CD14-positive monocyte (primary cell): Measurements from ENCODE around the gene SYT8. TPM values are rescaled to one million over a fixed set of nuclear protein-coding genes. Genes with fewer than 3 reads are reported as not detected.

Experiments
- DNase-seq, 3 donors: peaks; one replicate each; pipeline ENCODE4 v3.0.0-alpha.2; 2011 to 2022
- H2AFZ ChIP-seq: 2 replicates; pipeline ENCODE4 v1.6.0; 2012; ENCODE audit warnings: mild to moderate bottlenecking, low read depth, low read length, inconsistent platforms; ENCODE audit not compliant: insufficient read depth, poor library complexity, severe bottlenecking
- H3K27ac ChIP-seq, 2 donors: 1 replicate in 1 of 2; 2 replicates in 1 of 2; pipeline ENCODE4 v1.5.1; 2012 to 2013; ENCODE audit warnings: low read length in 2 of 2, control low read depth in 1 of 2, inconsistent platforms in 1 of 2, low read depth in 1 of 2, mild to moderate bottlenecking in 1 of 2
- H3K27me3 ChIP-seq, 2 donors: one replicate each; pipeline versions ENCODE4 v1.6.0 to v1.6.1; 2011 to 2013; ENCODE audit warnings: low read length in 2 of 2; ENCODE audit not compliant: control insufficient read depth in 2 of 2, insufficient read depth in 2 of 2
- H3K36me3 ChIP-seq, 2 donors: replicated peaks in 1 of 2; 1 replicate in 1 of 2; 2 replicates in 1 of 2; pipeline versions ENCODE4 v1.5.1 to v1.6.1; 2012 to 2013; ENCODE audit warnings: low read length in 2 of 2, control low read depth in 1 of 2, inconsistent platforms in 1 of 2, mild to moderate bottlenecking in 1 of 2; ENCODE audit not compliant: insufficient read depth in 2 of 2, control insufficient read depth in 1 of 2
- H3K4me1 ChIP-seq, 2 donors: 1 replicate in 1 of 2; 2 replicates in 1 of 2; pipeline versions ENCODE4 v1.5.1 to v1.6.1; 2012 to 2013; ENCODE audit warnings: low read length in 2 of 2, control low read depth in 1 of 2, inconsistent platforms in 1 of 2, mild to moderate bottlenecking in 1 of 2, moderate library complexity in 1 of 2; ENCODE audit not compliant: insufficient read depth in 2 of 2, control insufficient read depth in 1 of 2
- H3K4me2 ChIP-seq: replicated peaks from 2 replicates; pipeline ENCODE3; 2012; ENCODE audit warnings: low read length, moderate library complexity, mild to moderate bottlenecking; ENCODE audit not compliant: poor library complexity, severe bottlenecking; ENCODE audit errors: extremely low read depth
- H3K4me3 ChIP-seq, 3 experiments: fragments of 200-600 bp in 1 of 3; sonication (generic) in 1 of 3; replicated peaks in 1 of 3; 1 replicate in 2 of 3; 2 replicates in 1 of 3; pipeline ENCODE4 v1.5.1; 2011 to 2013; ENCODE audit warnings: low read length in 3 of 3, mild to moderate bottlenecking in 3 of 3, control low read depth in 2 of 3, low read depth in 2 of 3, inconsistent platforms in 1 of 3, moderate library complexity in 1 of 3
- H3K79me2 ChIP-seq: 2 replicates; pipeline ENCODE4 v1.6.0; 2012; ENCODE audit warnings: mild to moderate bottlenecking, control low read depth, inconsistent platforms, low read length, moderate library complexity; ENCODE audit not compliant: insufficient read depth
- H3K9ac ChIP-seq: 2 replicates; pipeline ENCODE4 v1.6.0; 2017; ENCODE audit warnings: low read length, mild to moderate bottlenecking; ENCODE audit not compliant: insufficient read depth, poor library complexity, severe bottlenecking
- H3K9me3 ChIP-seq, 2 donors: replicated peaks in 1 of 2; 1 replicate in 1 of 2; 2 replicates in 1 of 2; pipeline versions ENCODE4 v1.5.1 to v1.6.1; 2012 to 2013; ENCODE audit warnings: low read length in 2 of 2, control low read depth in 1 of 2; ENCODE audit not compliant: control insufficient read depth in 1 of 2, insufficient read depth in 1 of 2
- H4K20me1 ChIP-seq: 2 replicates; pipeline ENCODE4 v1.6.0; 2012; ENCODE audit warnings: mild to moderate bottlenecking, low read length, control low read depth, moderate library complexity; ENCODE audit not compliant: insufficient read depth
- H3K27ac Mint-ChIP-seq, 7 donors: one replicate each; pipeline ENCODE4 v1.8.0; 2020; ENCODE audit warnings: mild to moderate bottlenecking in 7 of 7, mixed read lengths in 7 of 7, moderate library complexity in 6 of 7, inconsistent platforms in 2 of 7
- H3K27me3 Mint-ChIP-seq, 3 donors: one replicate each; pipeline ENCODE4 v1.8.0; 2021 to 2022; ENCODE audit warnings: low read depth in 3 of 3, mild to moderate bottlenecking in 3 of 3, mixed read lengths in 3 of 3, moderate library complexity in 3 of 3, inconsistent platforms in 1 of 3
- H3K36me3 Mint-ChIP-seq, 2 donors: one replicate each; pipeline ENCODE4 v1.8.0; 2020; ENCODE audit warnings: mixed read lengths in 2 of 2, inconsistent platforms in 1 of 2, mild to moderate bottlenecking in 1 of 2
- H3K4me1 Mint-ChIP-seq: one replicate; pipeline ENCODE4 v1.8.0; 2020; ENCODE audit warnings: mild to moderate bottlenecking, mixed read lengths
- H3K4me3 Mint-ChIP-seq, 2 donors: one replicate each; pipeline ENCODE4 v1.8.0; 2020; ENCODE audit warnings: mild to moderate bottlenecking in 2 of 2, mixed read lengths in 2 of 2, moderate library complexity in 1 of 2
- H3K9me3 Mint-ChIP-seq, 7 donors: one replicate each; pipeline ENCODE4 v1.8.0; 2020 to 2022; ENCODE audit warnings: mixed read lengths in 7 of 7, mild to moderate bottlenecking in 6 of 7, moderate library complexity in 6 of 7, inconsistent platforms in 2 of 7
- WGBS: methylation state at CpG from one replicate; pipeline ENCODE4 v1.1.5; 2013; ENCODE audit warnings: missing lambda C conversion rate; ENCODE audit not compliant: insufficient coverage; 5-methylcytosine and 5-hydroxymethylcytosine counted together
- intact Hi-C, 2 donors: fragments of 100-400 bp; cut with micrococcal nuclease; formaldehyde crosslinking; loops; one replicate each; pipeline versions ENCODE4 v1.15.0 to v1.15.1; 2023
- polyA plus RNA-seq, 3 donors: library from polyadenylated mRNA; depleted of rRNA in 1 of 3; unstranded in 2 of 3; stranded (reverse) in 1 of 3; fragments of 300-500 nt in 2 of 3; fragments of >200 nt in 1 of 3; fragmentation: Illumina TruSeq in 2 of 3; gene quantifications; 1 replicate in 2 of 3; 2 replicates in 1 of 3; pipeline ENCODE4 v1.2.3, GENCODE V29; 2012 to 2021
- TF ChIP-seq, protein P1 (sequence below): fragments of 200-600 bp; IDR thresholded peaks from one replicate; pipeline ENCODE4 v1.8.0; 2022; ENCODE audit warnings: antibody characterized with exemption, mild to moderate bottlenecking

Gene SYT8
- polyA plus RNA-seq, 3 donors = not detected

DNA sequence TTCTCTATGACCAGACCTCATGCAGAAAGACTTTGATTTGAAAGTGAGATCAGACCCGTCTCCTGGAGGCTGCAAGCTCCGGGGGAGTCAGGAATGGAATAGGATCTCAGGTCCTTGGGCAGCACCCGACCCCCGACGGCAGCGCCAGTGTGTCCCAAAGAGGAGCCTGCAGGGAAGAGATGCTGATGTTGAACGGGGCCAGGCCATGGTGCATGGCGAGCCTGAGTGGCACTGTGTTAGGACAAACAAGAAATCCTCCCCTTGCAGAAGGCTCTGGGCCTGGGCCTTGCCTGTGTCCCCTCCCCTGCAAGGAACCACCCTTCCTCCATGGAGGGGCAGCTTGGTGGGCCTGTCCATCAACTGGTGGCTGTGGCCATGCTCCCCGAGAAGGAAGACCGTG is 20.1 kb upstream of the SYT8 start:
- no peak overlapping the region for H3K27ac ChIP-seq
- peaks cover 14 to 15% of the 10 kb centered on the region in 2 donors for H3K4me1 ChIP-seq
- H4K20me1 ChIP-seq = no peaks in the 10 kb centered on the region
- H3K36me3 ChIP-seq = no peaks in the 10 kb centered on the region
- 85% methylated on average over 9 of the region's 10 CpGs for WGBS
- Mint-ChIP-seq H3K36me3 (peaks cover 9 to 10% of the 10 kb centered on the region in 2 donors), H3K27ac (no peak overlapping the region), H3K27me3 (peaks cover 83 to 90% (median 90%) of the 10 kb centered on the region in 3 donors), H3K9me3 (peaks cover 9 to 52% (median 43%) of the 10 kb centered on the region in 7 donors), H3K4me1 (peaks cover 18% of the 10 kb centered on the region), H3K4me3 (peak overlapping the region in 1 of 2 donors; percentile 37)
- H3K79me2 ChIP-seq = no peaks in the 10 kb centered on the region
- no peak overlapping the region for H3K4me3 ChIP-seq
- H2AFZ ChIP-seq = no peak overlapping the region
- no peak overlapping the region for H3K9ac ChIP-seq
- no peak for DNase-seq
- H3K9me3 ChIP-seq = peaks cover 41 to 42% of the 10 kb centered on the region in 2 donors
- no peak overlapping the region for H3K4me2 ChIP-seq
- intact Hi-C loops = no loop called here
- TF ChIP-seq, protein P1, sequence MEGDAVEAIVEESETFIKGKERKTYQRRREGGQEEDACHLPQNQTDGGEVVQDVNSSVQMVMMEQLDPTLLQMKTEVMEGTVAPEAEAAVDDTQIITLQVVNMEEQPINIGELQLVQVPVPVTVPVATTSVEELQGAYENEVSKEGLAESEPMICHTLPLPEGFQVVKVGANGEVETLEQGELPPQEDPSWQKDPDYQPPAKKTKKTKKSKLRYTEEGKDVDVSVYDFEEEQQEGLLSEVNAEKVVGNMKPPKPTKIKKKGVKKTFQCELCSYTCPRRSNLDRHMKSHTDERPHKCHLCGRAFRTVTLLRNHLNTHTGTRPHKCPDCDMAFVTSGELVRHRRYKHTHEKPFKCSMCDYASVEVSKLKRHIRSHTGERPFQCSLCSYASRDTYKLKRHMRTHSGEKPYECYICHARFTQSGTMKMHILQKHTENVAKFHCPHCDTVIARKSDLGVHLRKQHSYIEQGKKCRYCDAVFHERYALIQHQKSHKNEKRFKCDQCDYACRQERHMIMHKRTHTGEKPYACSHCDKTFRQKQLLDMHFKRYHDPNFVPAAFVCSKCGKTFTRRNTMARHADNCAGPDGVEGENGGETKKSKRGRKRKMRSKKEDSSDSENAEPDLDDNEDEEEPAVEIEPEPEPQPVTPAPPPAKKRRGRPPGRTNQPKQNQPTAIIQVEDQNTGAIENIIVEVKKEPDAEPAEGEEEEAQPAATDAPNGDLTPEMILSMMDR = no peak
- H3K27me3 ChIP-seq = peaks cover 36 to 89% of the 10 kb centered on the region in 2 donors

DNA sequence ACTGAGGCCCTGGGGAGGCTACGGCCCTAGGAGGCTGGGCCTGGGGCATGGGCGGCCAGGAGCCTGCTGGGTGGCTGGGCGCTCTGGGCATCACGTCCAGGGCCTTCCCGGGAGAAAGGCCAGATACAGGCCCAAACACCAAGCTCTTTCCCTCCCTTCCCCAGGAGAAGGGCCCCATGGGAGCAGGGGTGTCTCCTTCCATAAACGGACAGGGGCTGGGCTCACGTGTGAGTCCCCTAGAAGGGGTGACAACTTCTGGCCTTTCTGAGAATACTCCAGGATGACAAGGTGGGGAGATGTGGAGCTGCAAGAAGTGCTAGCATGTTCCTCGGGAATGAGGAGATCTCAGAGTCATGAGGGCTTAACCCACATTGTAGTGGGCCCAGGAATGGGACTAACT is 19.5 kb upstream of the SYT8 start:
- H3K27me3 ChIP-seq = peaks cover 35 to 89% of the 10 kb centered on the region in 2 donors
- H3K4me1 Mint-ChIP-seq = peaks cover 17% of the 10 kb centered on the region
- H3K9ac ChIP-seq = no peak overlapping the region
- H3K4me3 ChIP-seq = no peak overlapping the region
- H2AFZ ChIP-seq = no peak overlapping the region
- H3K79me2 ChIP-seq = no peaks in the 10 kb centered on the region
- peak overlapping the region in 1 of 7 donors; percentile 53 for H3K27ac Mint-ChIP-seq
- WGBS = 99% methylated on average over 6 of the region's 8 CpGs
- DNase-seq = no peak
- peaks cover 9 to 51% (median 42%) of the 10 kb centered on the region in 7 donors for H3K9me3 Mint-ChIP-seq
- peaks cover 8% of the 10 kb centered on the region in 2 donors for H3K36me3 Mint-ChIP-seq
- H3K27me3 Mint-ChIP-seq = peaks cover 85 to 90% (median 89%) of the 10 kb centered on the region in 3 donors
- intact Hi-C loops = no loop called here
- peaks cover 38 to 45% of the 10 kb centered on the region in 2 donors for H3K9me3 ChIP-seq
- H3K36me3 ChIP-seq = no peaks in the 10 kb centered on the region
- H4K20me1 ChIP-seq = no peaks in the 10 kb centered on the region
- peak overlapping the region in 1 of 2 donors; percentile 78 for H3K4me3 Mint-ChIP-seq
- H3K4me2 ChIP-seq = no peak overlapping the region
- TF ChIP-seq, protein P1 = no peak
- no peak overlapping the region for H3K27ac ChIP-seq
- peaks cover 13 to 14% of the 10 kb centered on the region in 2 donors for H3K4me1 ChIP-seq
